GM12865 (cell line): ENCODE results near the gene RNF111.
"Not testable (repeated sequence)": the region's sequence is repeated elsewhere in the genome, so short reads cannot be mapped to it uniquely, and the experiment has no call there.

Experiments
- DNase-seq: peaks from one replicate; pipeline ENCODE4 v3.0.0; 2010; ENCODE audit warnings: low read depth
- H3K4me3 ChIP-seq: 2 replicates; pipeline ENCODE4 v1.5.1; 2011; ENCODE audit warnings: mild to moderate bottlenecking, low read depth, low read length, control low read depth
- CTCF ChIP-seq: IDR thresholded peaks from 2 replicates; pipeline ENCODE4 v1.5.1; 2011; ENCODE audit warnings: low read length, control low read depth, low read depth, inconsistent platforms; ENCODE audit not compliant: insufficient read depth; ENCODE audit errors: missing control alignments

Gene RNF111

GRCh38 chr15:59140422-59141226 lies 153.2 kb downstream of the RNF111 start:
- no peak overlapping the region for H3K4me3 ChIP-seq
- peak; percentile 24 for DNase-seq
- no peak for TF ChIP-seq CTCF

GRCh38 chr15:59143281-59143680 lies 155.8 kb downstream of the RNF111 start:
- no peak for DNase-seq
- no peak for TF ChIP-seq CTCF
- no peak overlapping the region for H3K4me3 ChIP-seq

- DNase-seq, H3K4me3 ChIP-seq: not testable (repeated sequence)
These were observed 157.1 kb downstream of the RNF111 start for GRCh38 chr15:59144594-59144993.
